Caco-2 (cell line): ENCODE measurements around the gene AGPAT3. TPM values are rescaled to one million over a fixed set of nuclear protein-coding genes. Genes with fewer than 3 reads are reported as not detected.

Source experiments
- BruUV-seq: library from RNA; stranded (reverse); fragments of 400-500 nt; replicated peaks from 2 replicates; lab custom pipeline; 2021; lab: Mats Ljungman, UMichigan
- CTCF ChIA-PET: fragments of 300-600 bp; sonication (Branson Sonifier 250); formaldehyde crosslinking; loops from one replicate; lab custom pipeline; 2022; ENCODE audit warnings: antibody characterized with exemption; lab: Charles Lee
- POLR2A ChIA-PET: fragments of 300-600 bp; sonication (Branson Sonifier 250); formaldehyde crosslinking; loops from one replicate; lab custom pipeline; 2022; ENCODE audit warnings: antibody characterized with exemption; lab: Charles Lee
- DNase-seq, 2 experiments: peaks; one replicate each; pipeline versions ENCODE4 v3.0.0 to v3.0.0-alpha.2; 2020 to 2022
- H3K27me3 ChIP-seq: replicated peaks from 2 replicates; pipeline ENCODE4 v1.6.0; 2011; ENCODE audit warnings: low read length; ENCODE audit not compliant: control insufficient read depth, insufficient read depth
- H3K36me3 ChIP-seq: 2 replicates; pipeline ENCODE4 v1.5.1; 2011; ENCODE audit warnings: low read length; ENCODE audit not compliant: control insufficient read depth, insufficient read depth
- H3K4me1 ChIP-seq: fragments of 250-450 bp; sonication (Bioruptor Pico); 2 replicates; pipeline ENCODE4 v1.5.1; 2020; ENCODE audit warnings: mild to moderate bottlenecking
- H3K4me3 ChIP-seq: 2 replicates; pipeline ENCODE4 v1.5.1; 2011; ENCODE audit warnings: low read depth, mild to moderate bottlenecking, control low read depth, low read length
- H3K9me3 ChIP-seq: fragments of 250-450 bp; sonication (Bioruptor Pico); 2 replicates; pipeline ENCODE4 v1.5.1; 2020; ENCODE audit warnings: mild to moderate bottlenecking, moderate library complexity
- H3K27ac Mint-ChIP-seq: one replicate; pipeline ENCODE4 v1.8.0; 2022; ENCODE audit warnings: mixed read lengths; ENCODE audit not compliant: unreplicated experiment
- H3K27me3 Mint-ChIP-seq: one replicate; pipeline ENCODE4 v1.8.0; 2022; ENCODE audit warnings: mixed read lengths; ENCODE audit not compliant: insufficient read depth, unreplicated experiment
- H3K36me3 Mint-ChIP-seq: one replicate; pipeline ENCODE4 v1.8.0; 2022; ENCODE audit warnings: mild to moderate bottlenecking, mixed read lengths; ENCODE audit not compliant: insufficient read depth, unreplicated experiment
- H3K4me1 Mint-ChIP-seq: one replicate; pipeline ENCODE4 v1.8.0; 2022; ENCODE audit warnings: low read depth, mixed read lengths; ENCODE audit not compliant: unreplicated experiment
- H3K4me3 Mint-ChIP-seq: one replicate; pipeline ENCODE4 v1.8.0; 2022; ENCODE audit warnings: mild to moderate bottlenecking, moderate library complexity, mixed read lengths; ENCODE audit not compliant: unreplicated experiment
- H3K9me3 Mint-ChIP-seq: one replicate; pipeline ENCODE4 v1.8.0; 2022; ENCODE audit warnings: mixed read lengths; ENCODE audit not compliant: unreplicated experiment
- intact Hi-C: fragments of 100-400 bp; cut with micrococcal nuclease; formaldehyde crosslinking; loops from one replicate; pipeline ENCODE4 v1.10.0; 2022; ENCODE audit not compliant: unreplicated experiment
- total RNA-seq: library from RNA; stranded (reverse); gene quantifications from 2 replicates; pipeline ENCODE4 v1.2.3, GENCODE V29; 2022
- TF ChIP-seq, protein P1 (sequence below), 2 experiments: fragments of 200-600 bp in 1 of 2; IDR thresholded peaks; 1 replicate in 1 of 2; 2 replicates in 1 of 2; pipeline versions ENCODE4 v1.5.1 to v1.8.0; 2011 to 2022; ENCODE audit warnings: antibody characterized with exemption in 1 of 2, control low read depth in 1 of 2, inconsistent platforms in 1 of 2, low read depth in 1 of 2, low read length in 1 of 2, mild to moderate bottlenecking in 1 of 2, moderate library complexity in 1 of 2; ENCODE audit not compliant: insufficient read depth in 1 of 2, severe bottlenecking in 1 of 2, unreplicated experiment in 1 of 2

Gene AGPAT3
- total RNA-seq, 1 experiment from 2014 or later, result 61.8 TPM

DNA sequence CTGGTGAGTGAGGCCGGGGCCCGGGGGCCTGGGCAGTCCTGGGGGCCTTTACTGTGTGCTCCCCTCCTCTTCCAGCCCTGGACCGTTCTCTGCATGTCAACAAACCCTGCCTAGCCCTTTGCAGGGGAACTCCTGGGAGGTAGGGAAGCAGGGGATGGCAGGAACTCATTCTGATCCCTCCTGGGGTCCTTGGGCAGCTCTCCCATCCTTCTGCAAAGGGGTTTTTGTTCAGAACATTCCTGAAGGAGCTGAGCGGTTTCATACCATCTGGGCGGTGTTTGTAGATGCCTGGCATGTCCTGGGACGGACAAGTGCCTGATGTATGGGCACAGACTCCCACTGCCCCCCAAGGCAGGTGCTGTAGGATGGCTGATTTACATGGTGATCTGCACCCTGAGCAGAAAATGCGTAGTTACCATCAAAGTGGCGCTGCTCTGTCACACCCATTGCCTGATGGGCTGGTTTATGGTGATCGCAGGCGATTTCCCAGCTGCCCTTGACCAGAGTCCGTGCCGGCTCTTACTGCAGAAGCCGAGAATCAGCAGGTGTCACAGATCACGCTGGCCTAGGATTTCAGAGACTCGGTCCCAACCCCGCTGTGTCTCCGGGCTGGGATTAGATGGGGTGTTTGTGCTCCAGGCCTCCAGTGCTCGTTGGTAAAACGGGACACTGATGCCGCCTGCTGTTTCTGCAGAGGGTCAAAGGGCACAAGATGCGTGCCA is 75.5 kb downstream of the AGPAT3 start:
- ChIA-PET POLR2A (no interaction called here), CTCF (no interaction called here)
- H3K4me1 ChIP-seq, result no peaks in the 10 kb centered on the region
- TF ChIP-seq, protein P1, sequence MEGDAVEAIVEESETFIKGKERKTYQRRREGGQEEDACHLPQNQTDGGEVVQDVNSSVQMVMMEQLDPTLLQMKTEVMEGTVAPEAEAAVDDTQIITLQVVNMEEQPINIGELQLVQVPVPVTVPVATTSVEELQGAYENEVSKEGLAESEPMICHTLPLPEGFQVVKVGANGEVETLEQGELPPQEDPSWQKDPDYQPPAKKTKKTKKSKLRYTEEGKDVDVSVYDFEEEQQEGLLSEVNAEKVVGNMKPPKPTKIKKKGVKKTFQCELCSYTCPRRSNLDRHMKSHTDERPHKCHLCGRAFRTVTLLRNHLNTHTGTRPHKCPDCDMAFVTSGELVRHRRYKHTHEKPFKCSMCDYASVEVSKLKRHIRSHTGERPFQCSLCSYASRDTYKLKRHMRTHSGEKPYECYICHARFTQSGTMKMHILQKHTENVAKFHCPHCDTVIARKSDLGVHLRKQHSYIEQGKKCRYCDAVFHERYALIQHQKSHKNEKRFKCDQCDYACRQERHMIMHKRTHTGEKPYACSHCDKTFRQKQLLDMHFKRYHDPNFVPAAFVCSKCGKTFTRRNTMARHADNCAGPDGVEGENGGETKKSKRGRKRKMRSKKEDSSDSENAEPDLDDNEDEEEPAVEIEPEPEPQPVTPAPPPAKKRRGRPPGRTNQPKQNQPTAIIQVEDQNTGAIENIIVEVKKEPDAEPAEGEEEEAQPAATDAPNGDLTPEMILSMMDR (IDR thresholded peaks at IDR 0.05; ENCODE audit: insufficient read depth in 1 of 2, low read depth in 1 of 2, low read length in 1 of 2, severe bottlenecking in 1 of 2, unreplicated experiment in 1 of 2), result no peak
- intact Hi-C loops, result no loop called here
- BruUV-seq, result no TSS peak
- Mint-ChIP-seq H3K4me3 (no peak overlapping the region), H3K27ac (no peak overlapping the region), H3K27me3 (no peaks in the 10 kb centered on the region), H3K4me1 (no peaks in the 10 kb centered on the region), H3K9me3 (no peaks in the 10 kb centered on the region), H3K36me3 (no peaks in the 10 kb centered on the region)
- H3K9me3 ChIP-seq, result no peaks in the 10 kb centered on the region
- H3K27me3 ChIP-seq, result no peaks in the 10 kb centered on the region
- H3K4me3 ChIP-seq, result no peak overlapping the region
- no peaks in the 10 kb centered on the region for H3K36me3 ChIP-seq
- DNase-seq, result no peak

DNA sequence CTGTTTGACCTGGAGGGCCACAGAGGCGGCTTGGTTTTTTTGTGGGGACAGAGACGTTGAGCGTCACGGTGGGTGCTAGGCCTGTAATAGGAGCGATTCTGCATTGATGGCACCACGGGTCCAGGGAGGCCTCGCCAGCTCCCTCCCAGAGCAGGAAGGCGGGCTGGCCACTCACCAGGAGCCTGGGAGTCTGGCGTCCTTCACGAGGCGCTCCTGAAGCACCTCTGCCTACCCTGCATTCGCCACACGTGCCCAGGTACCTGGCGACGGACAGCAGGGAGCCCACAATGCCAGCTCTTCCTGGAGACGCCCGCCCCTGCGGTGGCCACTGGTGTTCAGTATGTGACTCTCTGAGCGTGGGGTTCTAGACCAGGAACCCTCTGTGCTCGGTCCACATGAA is 77.2 kb downstream of the AGPAT3 start:
- no peak overlapping the region for H3K4me3 Mint-ChIP-seq

GRCh38 chr21:43942621-43943020 is 77.6 kb downstream of the AGPAT3 start:
- Mint-ChIP-seq H3K4me1 (no peaks in the 10 kb centered on the region), H3K9me3 (no peaks in the 10 kb centered on the region), H3K27ac (no peak overlapping the region), H3K27me3 (no peaks in the 10 kb centered on the region), H3K4me3 (no peak overlapping the region), H3K36me3 (no peaks in the 10 kb centered on the region)
- BruUV-seq, result no TSS peak
- H3K9me3 ChIP-seq, result no peaks in the 10 kb centered on the region
- no peak overlapping the region for H3K4me3 ChIP-seq
- TF ChIP-seq, protein P1 (IDR thresholded peaks at IDR 0.05; ENCODE audit: insufficient read depth in 1 of 2, low read depth in 1 of 2, low read length in 1 of 2, severe bottlenecking in 1 of 2, unreplicated experiment in 1 of 2), result no peak
- ChIA-PET CTCF (no interaction called here), POLR2A (no interaction called here)
- intact Hi-C loops, result no loop called here
- no peak for DNase-seq
- no peaks in the 10 kb centered on the region for H3K4me1 ChIP-seq
- H3K36me3 ChIP-seq, result no peaks in the 10 kb centered on the region
- no peaks in the 10 kb centered on the region for H3K27me3 ChIP-seq

More for the DNA sequence above, 77.2 kb downstream of the AGPAT3 start:
- CTCF ChIA-PET, result no interaction called here
- H3K27me3 ChIP-seq, result no peaks in the 10 kb centered on the region
- H3K9me3 Mint-ChIP-seq, result no peaks in the 10 kb centered on the region
- H3K9me3 ChIP-seq, result no peaks in the 10 kb centered on the region
- H3K4me1 ChIP-seq, result no peaks in the 10 kb centered on the region
- TF ChIP-seq, protein P1 (IDR thresholded peaks at IDR 0.05; ENCODE audit: insufficient read depth in 1 of 2, low read depth in 1 of 2, low read length in 1 of 2, severe bottlenecking in 1 of 2, unreplicated experiment in 1 of 2), result no peak
- H3K27ac Mint-ChIP-seq, result no peak overlapping the region
- no peak for DNase-seq
- POLR2A ChIA-PET, result no interaction called here
- intact Hi-C loops, result no loop called here
- H3K4me3 ChIP-seq, result no peak overlapping the region
- H3K4me1 Mint-ChIP-seq, result no peaks in the 10 kb centered on the region
- H3K36me3 ChIP-seq, result no peaks in the 10 kb centered on the region
- no TSS peak for BruUV-seq
- H3K27me3 Mint-ChIP-seq, result no peaks in the 10 kb centered on the region
- no peaks in the 10 kb centered on the region for H3K36me3 Mint-ChIP-seq
